Thyroid gland (tissue), 4 donors: Measurements from ENCODE around the gene CTAG2.
"Not testable (repeated sequence)": the region's sequence is repeated elsewhere in the genome, so short reads cannot be mapped to it uniquely, and the experiment has no call there.

Source experiments
- POLR2A ChIP-seq, 2 donors: fragments of 450-650 bp; IDR thresholded peaks; one replicate each; pipeline ENCODE4 v1.6.1; 2017; ENCODE audit warnings: antibody characterized with exemption in 2 of 2, mild to moderate bottlenecking in 2 of 2, moderate library complexity in 1 of 2
- TF ChIP-seq, protein P1 (sequence below), 6 experiments: fragments of 200-600 bp in 3 of 6; fragments of 450-650 bp in 3 of 6; sonication (generic) in 3 of 6; IDR thresholded peaks; one replicate each; pipeline ENCODE4 v1.5.1; 2016 to 2019; ENCODE audit warnings: antibody characterized with exemption in 6 of 6, mild to moderate bottlenecking in 2 of 6, inconsistent platforms in 1 of 6, moderate library complexity in 1 of 6

DNA sequence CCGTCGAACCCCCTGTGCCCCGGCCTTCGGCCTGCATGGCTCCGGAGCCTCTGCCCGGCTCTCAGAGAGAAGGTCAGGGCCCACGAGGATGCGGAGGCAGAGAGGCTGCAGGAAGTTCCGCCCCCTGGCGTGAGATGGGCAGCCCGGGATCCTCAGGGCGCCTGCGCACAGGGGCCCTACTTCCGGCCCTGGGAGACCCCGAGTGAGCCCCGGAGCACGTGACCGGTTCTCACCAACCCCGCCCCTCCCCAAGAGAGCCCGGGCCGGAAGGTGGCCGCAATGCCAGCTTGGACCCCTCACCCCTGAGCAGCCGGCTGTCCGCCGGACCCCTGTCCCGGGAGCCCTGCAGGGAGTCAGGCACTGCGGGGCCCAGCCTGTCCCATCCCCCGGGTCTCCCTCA, 34.2 kb downstream of the CTAG2 start, which contains the start of gene CTAG1B:
- TF ChIP-seq, protein P1, sequence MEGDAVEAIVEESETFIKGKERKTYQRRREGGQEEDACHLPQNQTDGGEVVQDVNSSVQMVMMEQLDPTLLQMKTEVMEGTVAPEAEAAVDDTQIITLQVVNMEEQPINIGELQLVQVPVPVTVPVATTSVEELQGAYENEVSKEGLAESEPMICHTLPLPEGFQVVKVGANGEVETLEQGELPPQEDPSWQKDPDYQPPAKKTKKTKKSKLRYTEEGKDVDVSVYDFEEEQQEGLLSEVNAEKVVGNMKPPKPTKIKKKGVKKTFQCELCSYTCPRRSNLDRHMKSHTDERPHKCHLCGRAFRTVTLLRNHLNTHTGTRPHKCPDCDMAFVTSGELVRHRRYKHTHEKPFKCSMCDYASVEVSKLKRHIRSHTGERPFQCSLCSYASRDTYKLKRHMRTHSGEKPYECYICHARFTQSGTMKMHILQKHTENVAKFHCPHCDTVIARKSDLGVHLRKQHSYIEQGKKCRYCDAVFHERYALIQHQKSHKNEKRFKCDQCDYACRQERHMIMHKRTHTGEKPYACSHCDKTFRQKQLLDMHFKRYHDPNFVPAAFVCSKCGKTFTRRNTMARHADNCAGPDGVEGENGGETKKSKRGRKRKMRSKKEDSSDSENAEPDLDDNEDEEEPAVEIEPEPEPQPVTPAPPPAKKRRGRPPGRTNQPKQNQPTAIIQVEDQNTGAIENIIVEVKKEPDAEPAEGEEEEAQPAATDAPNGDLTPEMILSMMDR (IDR thresholded peaks at IDR 0.05): not testable (repeated sequence)
- TF ChIP-seq POLR2A (IDR thresholded peaks at IDR 0.05): not testable (repeated sequence)
